SK-N-MC (cell line): ENCODE results near the gene C1QTNF6.

Experiments used
- EZH2 ChIP-seq: fragments of 200-600 bp; sonication (generic); IDR thresholded peaks from one replicate; pipeline ENCODE4 v1.6.1; 2017; ENCODE audit warnings: antibody characterized with exemption
- FOXP2 ChIP-seq: optimal IDR thresholded peaks from 2 replicates; pipeline ENCODE3; 2011; ENCODE audit warnings: mild to moderate bottlenecking, moderate library complexity; ENCODE audit not compliant: insufficient read depth; ENCODE audit errors: extremely low read length, control extremely low read depth
- POLR2AphosphoS5 ChIP-seq: IDR thresholded peaks from 2 replicates; pipeline ENCODE4 v1.6.1; 2012; ENCODE audit warnings: mild to moderate bottlenecking, low read depth, low read length, borderline replicate concordance

DNA sequence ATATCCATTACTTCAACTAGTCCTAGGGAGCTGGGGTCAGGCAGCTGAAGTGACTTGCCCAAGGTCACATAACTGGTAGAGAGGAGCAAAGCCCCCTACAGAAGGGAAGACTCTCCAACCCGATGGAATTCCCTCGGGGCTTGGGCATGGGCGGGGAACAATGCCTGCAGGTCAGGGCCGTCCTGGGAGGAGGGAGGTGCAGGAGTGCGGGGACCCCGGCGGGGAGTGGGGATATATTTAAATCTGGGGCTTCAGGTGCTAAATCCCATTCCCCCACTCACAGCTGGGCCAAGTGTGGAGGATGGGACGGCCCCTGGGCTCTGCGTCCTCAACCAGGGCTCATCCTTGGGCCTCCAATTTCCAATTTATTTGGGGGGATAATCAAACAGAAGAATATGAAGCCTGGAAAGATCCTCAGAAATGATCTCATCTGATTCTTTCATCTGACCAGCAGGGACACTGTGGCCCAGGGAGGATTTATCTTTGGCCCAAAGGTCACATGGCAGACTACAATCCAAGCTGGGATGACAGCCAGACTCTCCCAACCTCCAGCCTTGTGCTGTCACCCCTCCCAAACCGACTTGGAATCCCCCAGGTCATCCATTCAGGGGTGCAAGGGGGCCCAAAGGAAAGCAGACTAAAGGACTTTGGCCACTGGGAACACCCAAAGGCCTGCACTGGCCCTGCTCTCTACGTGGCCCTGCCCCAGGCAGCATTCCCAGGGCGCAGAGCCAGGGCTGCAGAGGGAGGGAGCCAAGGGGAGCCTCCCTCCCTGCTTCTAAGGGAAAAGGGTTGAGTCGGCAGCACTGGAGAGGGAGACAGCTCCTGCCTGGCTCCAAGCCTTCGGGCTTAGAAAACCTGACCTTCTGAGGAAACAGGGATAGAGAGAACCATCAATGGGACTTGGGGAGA is 8.7 kb upstream of the C1QTNF6 start:
- TF ChIP-seq EZH2 = no peak
- no peak for TF ChIP-seq POLR2AphosphoS5
- no peak for TF ChIP-seq FOXP2
